ENCODE results near the gene TMEM40. TPM values are rescaled to one million over a fixed set of nuclear protein-coding genes. Genes with fewer than 3 reads are reported as not detected.
"Not testable (repeated sequence)": the region's sequence is repeated elsewhere in the genome, so short reads cannot be mapped to it uniquely, and the experiment has no call there.

The TMEM40 gene
- total RNA-seq, 1 experiment from 2014 or later, result not detected

GRCh38 chr3:12730506-12731242 is 28.4 kb downstream of the TMEM40 start:
- H3K27ac ChIP-seq, result no peak overlapping the region
- no peak for DNase-seq (ENCODE audit: low read depth in 1 of 2, low spot score in 2 of 2)

GRCh38 chr3:12729051-12729651 is 29.9 kb downstream of the TMEM40 start:
- Histone ChIP-seq H3K9me3 (replicated peaks) (no peaks in the 10 kb centered on the region), H3K4me1 (replicated peaks) (no peaks in the 10 kb centered on the region), H3K27me3 (replicated peaks) (no peaks in the 10 kb centered on the region), H3K27ac (no peak overlapping the region), H3K36me3 (no peaks in the 10 kb centered on the region), H3K4me3 (no peak overlapping the region)
- no peak for DNase-seq (ENCODE audit: low read depth in 1 of 2, low spot score in 2 of 2)

More at GRCh38 chr3:12730506-12731242, 28.4 kb downstream of the TMEM40 start:
- Histone ChIP-seq H3K9me3 (replicated peaks) (no peaks in the 10 kb centered on the region), H3K27me3 (replicated peaks) (no peaks in the 10 kb centered on the region), H3K4me1 (replicated peaks) (no peaks in the 10 kb centered on the region), H3K36me3 (no peaks in the 10 kb centered on the region), H3K4me3 (no peak overlapping the region)

- Histone ChIP-seq H3K27ac (no peak overlapping the region), H3K36me3 (no peaks in the 10 kb centered on the region), H3K27me3 (replicated peaks) (no peaks in the 10 kb centered on the region), H3K9me3 (replicated peaks) (peaks cover 4% of the 10 kb centered on the region; the same call in 1 of the 2 replicates), H3K4me3 (no peak overlapping the region), H3K4me1 (replicated peaks) (no peaks in the 10 kb centered on the region)
- DNase-seq (ENCODE audit: low read depth in 1 of 2, low spot score in 2 of 2), result no peak
These were observed 31.1 kb downstream of the TMEM40 start for GRCh38 chr3:12727937-12728336.

DNA sequence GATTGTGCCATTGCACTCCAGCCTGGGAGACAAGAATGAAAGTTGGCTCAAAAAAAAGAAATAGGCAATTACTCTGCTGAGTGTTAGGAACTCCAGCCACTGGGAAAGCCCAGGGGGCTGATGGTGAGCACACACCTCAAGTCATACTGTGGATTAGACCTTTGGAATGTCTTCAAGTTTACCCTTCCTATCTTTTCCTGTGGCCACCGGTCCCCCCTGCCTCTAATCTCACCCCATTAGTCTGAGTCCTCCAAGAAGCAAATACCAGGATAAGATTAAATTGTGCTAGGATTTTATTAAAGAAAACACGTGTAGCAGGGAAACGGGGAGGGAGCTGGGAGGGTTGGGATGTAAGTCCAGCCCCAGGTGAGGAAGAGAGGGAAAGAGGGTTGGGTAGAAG is 31.6 kb downstream of the TMEM40 start:
- Histone ChIP-seq H3K9me3 (replicated peaks) (peaks cover 4% of the 10 kb centered on the region; the same call in 1 of the 2 replicates), H3K4me1 (replicated peaks) (no peaks in the 10 kb centered on the region), H3K27ac (no peak overlapping the region), H3K36me3 (no peaks in the 10 kb centered on the region), H3K27me3 (replicated peaks) (no peaks in the 10 kb centered on the region), H3K4me3 (no peak overlapping the region)
- no peak for DNase-seq (ENCODE audit: low read depth in 1 of 2, low spot score in 2 of 2)

DNA sequence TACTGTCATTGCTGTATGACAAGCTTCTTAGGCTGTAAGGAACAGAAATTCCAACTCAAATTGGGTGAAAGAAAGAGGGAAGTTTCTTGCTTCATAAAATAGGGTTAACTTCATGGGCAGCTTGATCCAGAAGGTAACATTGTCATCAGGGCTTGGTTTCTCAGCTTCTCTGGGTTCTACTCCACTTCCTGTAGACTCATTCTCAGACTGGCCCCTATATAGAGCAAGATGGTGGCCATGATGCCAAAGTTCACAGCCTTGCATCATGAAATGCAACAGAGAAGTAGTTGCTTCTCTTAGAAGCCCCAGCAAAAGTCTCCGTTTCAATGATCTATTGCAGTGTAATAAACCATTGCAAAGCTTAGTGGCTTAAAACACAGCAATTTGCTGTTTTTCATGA is 33.6 kb downstream of the TMEM40 start:
- Histone ChIP-seq H3K36me3 (no peaks in the 10 kb centered on the region), H3K27ac (no peak overlapping the region), H3K27me3 (replicated peaks) (no peaks in the 10 kb centered on the region), H3K4me3 (no peak overlapping the region), H3K4me1 (replicated peaks) (no peaks in the 10 kb centered on the region), H3K9me3 (replicated peaks) (peaks cover 4% of the 10 kb centered on the region; the same call in 1 of the 2 replicates)
- DNase-seq (ENCODE audit: low read depth in 1 of 2, low spot score in 2 of 2), result no peak

GRCh38 chr3:12724794-12725193 is 34.3 kb downstream of the TMEM40 start:
- DNase-seq (ENCODE audit: low read depth in 1 of 2, low spot score in 2 of 2), result no peak
- no peaks in the 10 kb centered on the region for H3K27me3 ChIP-seq (replicated peaks)
- H3K9me3 ChIP-seq (replicated peaks), result peaks cover 4% of the 10 kb centered on the region; the same call in 1 of the 2 replicates
- H3K4me3 ChIP-seq, result no peak overlapping the region
- no peaks in the 10 kb centered on the region for H3K36me3 ChIP-seq
- no peak overlapping the region for H3K27ac ChIP-seq
- H3K4me1 ChIP-seq (replicated peaks), result peaks cover 1% of the 10 kb centered on the region

DNA sequence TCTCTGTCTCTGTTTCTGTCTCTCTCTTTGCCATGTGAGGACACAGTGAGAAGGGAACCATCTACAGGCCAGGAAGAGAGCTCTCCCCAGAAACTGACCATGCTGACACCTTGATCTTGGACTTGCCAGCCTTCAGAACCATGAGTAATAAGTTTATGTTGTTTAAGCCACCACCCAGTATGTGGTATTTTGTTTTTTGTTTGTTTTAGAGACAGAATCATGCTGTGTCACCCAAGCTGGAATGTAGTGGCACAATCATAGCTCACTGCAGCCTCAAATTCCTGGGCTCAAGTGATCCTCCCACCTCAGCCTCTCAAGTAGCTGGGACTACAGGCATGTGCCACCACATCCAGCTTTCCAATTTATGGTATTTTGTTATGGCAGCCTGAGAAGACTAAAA is 35.7 kb downstream of the TMEM40 start:
- DNase-seq (ENCODE audit: low read depth in 1 of 2, low spot score in 2 of 2); H3K27me3 ChIP-seq (replicated peaks); H3K4me3 ChIP-seq; H3K36me3 ChIP-seq; H3K4me1 ChIP-seq (replicated peaks); H3K9me3 ChIP-seq (replicated peaks); H3K27ac ChIP-seq: not testable (repeated sequence)

DNA sequence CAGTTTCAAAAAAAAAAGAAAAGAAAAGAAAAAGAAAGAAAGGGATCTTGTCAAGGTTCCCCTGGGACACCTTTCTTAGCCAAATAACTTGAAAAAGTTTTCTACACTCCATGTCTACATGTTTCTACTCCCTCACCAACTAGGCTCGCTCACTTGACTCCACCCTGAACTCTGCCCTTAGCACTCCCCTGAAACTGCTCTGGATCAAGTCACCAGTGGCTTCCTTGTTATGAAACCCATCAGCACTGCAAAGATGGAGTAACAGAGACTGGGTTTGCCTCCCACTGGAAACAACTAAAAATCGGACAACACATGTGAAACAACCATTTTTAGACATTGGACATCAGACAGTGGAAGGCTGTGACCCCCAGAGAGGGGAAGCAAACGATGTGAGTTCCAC is 36.8 kb downstream of the TMEM40 start:
- Histone ChIP-seq H3K4me1 (replicated peaks) (peaks cover 6% of the 10 kb centered on the region), H3K27me3 (replicated peaks) (no peaks in the 10 kb centered on the region), H3K9me3 (replicated peaks) (peaks cover 4% of the 10 kb centered on the region; the same call in 1 of the 2 replicates), H3K4me3 (no peak overlapping the region), H3K27ac (no peak overlapping the region), H3K36me3 (no peaks in the 10 kb centered on the region)
- no peak for DNase-seq (ENCODE audit: low read depth in 1 of 2, low spot score in 2 of 2)

- Histone ChIP-seq H3K9me3 (replicated peaks) (peaks cover 4% of the 10 kb centered on the region; the same call in 1 of the 2 replicates), H3K36me3 (no peaks in the 10 kb centered on the region), H3K27me3 (replicated peaks) (no peaks in the 10 kb centered on the region), H3K27ac (no peak overlapping the region), H3K4me1 (replicated peaks) (peaks cover 6% of the 10 kb centered on the region), H3K4me3 (0 out of 2 replicates have a peak overlapping the region, but pooled peaks have one; percentile 12)
- peak; percentile 39 to 63 for DNase-seq (ENCODE audit: low read depth in 1 of 2, low spot score in 2 of 2)
These were observed 38.8 kb downstream of the TMEM40 start for GRCh38 chr3:12719984-12720898.

DNA sequence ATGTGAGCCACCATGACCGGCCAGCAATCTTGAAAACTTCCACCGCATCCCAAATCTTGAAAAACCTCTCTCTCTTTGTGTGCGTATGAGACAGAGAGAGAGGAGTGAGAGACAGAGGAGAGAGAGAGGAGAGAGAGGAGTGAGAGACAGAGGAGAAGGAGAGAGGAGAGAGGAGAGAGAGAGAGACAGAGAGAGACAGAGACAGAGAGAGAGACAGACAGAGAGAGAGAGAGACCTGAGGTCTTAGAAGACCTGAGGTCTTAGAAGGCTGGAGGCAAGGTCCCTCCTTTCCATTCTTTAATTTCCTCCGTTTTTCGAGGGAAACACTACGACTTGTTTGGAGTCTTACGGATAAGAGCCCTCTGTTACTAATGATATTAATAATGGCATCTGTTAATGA is 39.5 kb downstream of the TMEM40 start:
- no peak for DNase-seq (ENCODE audit: low read depth in 1 of 2, low spot score in 2 of 2)
- Histone ChIP-seq H3K9me3 (replicated peaks) (peaks cover 4% of the 10 kb centered on the region; the same call in 1 of the 2 replicates), H3K27me3 (replicated peaks) (no peaks in the 10 kb centered on the region), H3K27ac (no peak overlapping the region), H3K36me3 (no peaks in the 10 kb centered on the region), H3K4me1 (replicated peaks) (peaks cover 6% of the 10 kb centered on the region), H3K4me3 (0 out of 2 replicates have a peak overlapping the region, but pooled peaks have one; percentile 12)

- no peaks in the 10 kb centered on the region for H3K9me3 ChIP-seq (replicated peaks)
- peaks cover 6% of the 10 kb centered on the region for H3K4me1 ChIP-seq (replicated peaks)
- no peaks in the 10 kb centered on the region for H3K27me3 ChIP-seq (replicated peaks)
- H3K36me3 ChIP-seq, result no peaks in the 10 kb centered on the region
- DNase-seq (ENCODE audit: low read depth in 1 of 2, low spot score in 2 of 2), result peak in 1 of 2 experiments; percentile 10
- no peak overlapping the region for H3K27ac ChIP-seq
- no peak overlapping the region for H3K4me3 ChIP-seq
These were observed 42.4 kb downstream of the TMEM40 start for GRCh38 chr3:12716605-12717151.

DNA sequence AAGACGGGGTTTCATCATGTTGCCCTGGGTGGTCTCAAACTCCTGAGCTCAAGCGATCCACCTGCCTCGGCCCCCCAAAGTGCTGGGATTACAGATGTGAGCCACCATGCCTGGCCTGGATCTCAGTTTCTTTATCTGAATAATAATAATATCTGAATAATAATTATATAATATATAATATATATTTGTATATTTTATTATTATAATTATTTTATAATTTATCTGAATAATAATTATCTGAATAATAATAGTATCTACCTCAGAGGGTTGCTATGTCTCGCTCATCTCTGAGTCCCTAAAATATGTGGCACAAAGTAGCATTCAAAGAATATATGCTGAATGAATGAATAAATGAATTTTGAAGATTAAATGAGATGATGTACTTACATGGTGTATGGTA is 44.8 kb downstream of the TMEM40 start:
- Histone ChIP-seq H3K27me3 (replicated peaks) (no peaks in the 10 kb centered on the region), H3K27ac (no peak overlapping the region), H3K4me1 (replicated peaks) (no peaks in the 10 kb centered on the region; the same call in 1 of the 2 replicates), H3K9me3 (replicated peaks) (no peaks in the 10 kb centered on the region), H3K36me3 (no peaks in the 10 kb centered on the region), H3K4me3 (no peak overlapping the region)
- no peak for DNase-seq (ENCODE audit: low read depth in 1 of 2, low spot score in 2 of 2)

DNA sequence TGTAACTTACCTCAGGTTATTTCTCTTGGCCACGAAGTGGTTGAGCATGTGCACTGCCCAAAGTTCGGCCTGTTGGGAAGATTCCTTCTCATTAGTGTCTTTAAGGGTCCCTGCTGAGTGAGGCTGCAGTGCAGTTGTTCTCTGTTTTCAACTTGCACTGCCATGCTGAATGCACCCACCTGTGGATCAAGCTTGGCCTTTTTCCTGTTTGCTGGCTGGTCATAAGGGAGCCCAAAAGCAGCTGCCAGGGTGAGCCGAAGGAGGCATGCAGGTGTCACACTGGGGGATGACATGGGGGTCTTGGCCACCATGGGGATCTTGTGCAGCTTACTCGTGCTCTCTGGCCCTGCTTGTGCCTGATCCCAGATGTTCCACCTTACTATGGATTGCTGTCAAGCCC is 49.0 kb downstream of the TMEM40 start:
- Histone ChIP-seq H3K4me3 (no peak overlapping the region), H3K27me3 (replicated peaks) (no peaks in the 10 kb centered on the region), H3K27ac (no peak overlapping the region), H3K4me1 (replicated peaks) (no peaks in the 10 kb centered on the region), H3K36me3 (no peaks in the 10 kb centered on the region), H3K9me3 (replicated peaks) (no peaks in the 10 kb centered on the region)
- DNase-seq (ENCODE audit: low read depth in 1 of 2, low spot score in 2 of 2), result no peak

Data from SJSA1 (cell line).